HCT116 (cell line): ENCODE measurements around the gene YBX3. TPM values are rescaled to one million over a fixed set of nuclear protein-coding genes. Genes with fewer than 3 reads are reported as not detected.

Experiments used
- ATAC-seq: fragments of 200-7000 bp; cut with Tn5 transposase; 2 replicates; pipeline ENCODE4 v1.9.1; 2020; ENCODE audit warnings: mild to moderate bottlenecking, moderate library complexity
- BruUV-seq: library from RNA; stranded (reverse); fragments of 400-500 nt; replicated peaks from 2 replicates; lab custom pipeline; 2021; lab: Mats Ljungman, UMichigan
- CTCF ChIA-PET: fragments of 300-600 bp; sonication (Branson Sonifier 250); formaldehyde crosslinking; loops from one replicate; lab custom pipeline; 2021; ENCODE audit warnings: antibody characterized with exemption; lab: Charles Lee
- POLR2A ChIA-PET: fragments of 300-600, 350-600 bp; sonication (Branson Sonifier 250); formaldehyde crosslinking; loops from one replicate; lab custom pipeline; 2021; ENCODE audit warnings: antibody characterized with exemption; lab: Charles Lee
- RAD21 ChIA-PET, 2 experiments: fragments of 300-600 bp; sonication (Branson Sonifier 250); formaldehyde crosslinking; loops; one replicate each; lab custom pipeline; 2023; ENCODE audit warnings: low total read pairs in 2 of 2; ENCODE audit not compliant: uncharacterized antibody in 2 of 2, unreplicated experiment in 2 of 2, low non-redundant PET in 1 of 2; lab: Charles Lee
- DNase-seq: peaks from one replicate; pipeline ENCODE4 v3.0.0-alpha.2; 2010; ENCODE audit warnings: low read depth, low spot score
- H2AFZ ChIP-seq: fragments of 200-600 bp; shearing (Covaris generic), sonication (generic); 2 replicates; pipeline ENCODE4 v1.6.1; 2017; ENCODE audit warnings: low read depth, mixed run types, mixed read lengths, antibody characterized with exemption, low read length; ENCODE audit not compliant: poor library complexity, severe bottlenecking
- H3K27ac ChIP-seq: 2 replicates; pipeline ENCODE4 v1.5.1; 2012; ENCODE audit warnings: low read depth, low read length
- H3K27me3 ChIP-seq: fragments of 200-600 bp; sonication (generic); 2 replicates; pipeline ENCODE4 v1.6.1; 2016; ENCODE audit warnings: mixed run types, low read length, mixed read lengths; ENCODE audit not compliant: insufficient read depth
- H3K36me3 ChIP-seq, 2 experiments: fragments of 200-500 bp in 1 of 2; fragments of 200-600 bp in 1 of 2; sonication (Bioruptor generic) in 1 of 2; sonication (generic) in 1 of 2; 2 replicates each; pipeline versions ENCODE4 v1.5.1 to v1.6.1; 2014 to 2016; ENCODE audit warnings: low read length in 2 of 2, inconsistent platforms in 1 of 2, mixed read lengths in 1 of 2, mixed run types in 1 of 2; ENCODE audit not compliant: insufficient read depth in 2 of 2, control insufficient read depth in 1 of 2
- H3K4me1 ChIP-seq, 2 experiments: fragments of 200-600 bp in 1 of 2; sonication (generic) in 1 of 2; 2 replicates each; pipeline versions ENCODE4 v1.5.1 to v1.6.1; 2012 to 2017; ENCODE audit warnings: low read length in 2 of 2, inconsistent platforms in 1 of 2, mild to moderate bottlenecking in 1 of 2, mixed read lengths in 1 of 2, mixed run types in 1 of 2, moderate library complexity in 1 of 2; ENCODE audit not compliant: insufficient read depth in 2 of 2, control insufficient read depth in 1 of 2
- H3K4me2 ChIP-seq: fragments of 200-600 bp; sonication (generic); 2 replicates; pipeline ENCODE4 v1.6.1; 2017; ENCODE audit warnings: mixed run types, low read length, mixed read lengths
- H3K4me3 ChIP-seq, 2 experiments: fragments of 200-600 bp in 1 of 2; sonication (generic) in 1 of 2; replicated peaks in 1 of 2; 2 replicates each; pipeline ENCODE4 v1.5.1; 2011 to 2016; ENCODE audit warnings: low read length in 2 of 2, control low read depth in 1 of 2, low read depth in 1 of 2, mild to moderate bottlenecking in 1 of 2, mixed read lengths in 1 of 2, mixed run types in 1 of 2
- H3K79me2 ChIP-seq: fragments of 200-600 bp; sonication (generic); 2 replicates; pipeline ENCODE4 v1.6.1; 2017; ENCODE audit warnings: mild to moderate bottlenecking, mixed run types, low read length, moderate library complexity, mixed read lengths; ENCODE audit not compliant: insufficient read depth
- H3K9ac ChIP-seq: fragments of 200-600 bp; sonication (generic); 2 replicates; pipeline ENCODE4 v1.6.1; 2016; ENCODE audit warnings: low read length, mixed read lengths
- H3K9me2 ChIP-seq: fragments of 200-600 bp; sonication (generic), shearing (Covaris generic); 2 replicates; pipeline ENCODE4 v1.6.1; 2017; ENCODE audit warnings: mixed run types, mild to moderate bottlenecking, moderate library complexity; ENCODE audit not compliant: insufficient read depth
- H3K9me3 ChIP-seq, 2 experiments: fragments of 200-500 bp in 1 of 2; fragments of 200-600 bp in 1 of 2; sonication (Bioruptor generic) in 1 of 2; sonication (generic) in 1 of 2; 2 replicates each; pipeline ENCODE4 v1.6.1; 2014 to 2017; ENCODE audit warnings: low read length in 2 of 2, mixed read lengths in 2 of 2, inconsistent platforms in 1 of 2, low read depth in 1 of 2, mild to moderate bottlenecking in 1 of 2, mixed run types in 1 of 2, moderate library complexity in 1 of 2; ENCODE audit not compliant: control insufficient read depth in 1 of 2, insufficient read depth in 1 of 2
- H4K20me1 ChIP-seq: fragments of 200-600 bp; sonication (generic), shearing (Covaris generic); 2 replicates; pipeline ENCODE4 v1.6.1; 2017; ENCODE audit warnings: mixed run types, mild to moderate bottlenecking, moderate library complexity; ENCODE audit not compliant: insufficient read depth
- CBX3 ChIP-seq: IDR thresholded peaks from 2 replicates; pipeline ENCODE4 v1.6.1; 2012; ENCODE audit warnings: low read depth
- CEBPB ChIP-seq: IDR thresholded peaks from 2 replicates; pipeline ENCODE4 v1.6.1; 2012; ENCODE audit warnings: low read depth
- EGR1 ChIP-seq: IDR thresholded peaks from 2 replicates; pipeline ENCODE4 v1.6.1; 2012; ENCODE audit warnings: low read depth
- ELF1 ChIP-seq: IDR thresholded peaks from 2 replicates; pipeline ENCODE4 v1.6.1; 2012; ENCODE audit warnings: low read depth, borderline replicate concordance
- EZH2 ChIP-seq: fragments of 200-600 bp; sonication (generic); IDR thresholded peaks from 2 replicates; pipeline ENCODE4 v1.6.1; 2017; ENCODE audit warnings: antibody characterized with exemption, mixed run types
- EZH2phosphoT487 ChIP-seq: fragments of 200-600 bp; IDR thresholded peaks from 2 replicates; pipeline ENCODE4 v1.6.1; 2018; ENCODE audit warnings: antibody characterized with exemption, borderline replicate concordance
- POLR2A ChIP-seq: IDR thresholded peaks from 2 replicates; pipeline ENCODE4 v1.7.0; 2011; ENCODE audit warnings: borderline replicate concordance; ENCODE audit not compliant: insufficient read depth, insufficient read length; ENCODE audit errors: extremely low read depth
- POLR2AphosphoS5 ChIP-seq: IDR thresholded peaks from 2 replicates; pipeline ENCODE4 v1.6.1; 2011; ENCODE audit warnings: mild to moderate bottlenecking, low read depth, low read length, moderate library complexity
- RAD21 ChIP-seq: IDR thresholded peaks from 2 replicates; pipeline ENCODE4 v1.6.1; 2012; ENCODE audit warnings: low read depth, mild to moderate bottlenecking
- SIN3A ChIP-seq: IDR thresholded peaks from 2 replicates; pipeline ENCODE4 v1.6.1; 2012; ENCODE audit warnings: low read depth
- SP1 ChIP-seq: IDR thresholded peaks from 2 replicates; pipeline ENCODE4 v1.6.1; 2012; ENCODE audit warnings: low read depth
- SRF ChIP-seq: IDR thresholded peaks from 2 replicates; pipeline ENCODE4 v1.6.1; 2012; ENCODE audit warnings: low read depth
- TCF7L2 ChIP-seq: IDR thresholded peaks from 2 replicates; pipeline ENCODE4 v1.7.0; 2011; ENCODE audit warnings: borderline replicate concordance, inconsistent platforms; ENCODE audit not compliant: insufficient read depth, insufficient read length; ENCODE audit errors: extremely low read depth
- YY1 ChIP-seq: IDR thresholded peaks from 2 replicates; pipeline ENCODE4 v1.6.1; 2011; ENCODE audit warnings: low read length, low read depth, moderate library complexity, mild to moderate bottlenecking; ENCODE audit not compliant: insufficient replicate concordance; ENCODE audit errors: extremely low read depth
- intact Hi-C: fragments of 100-400 bp; cut with micrococcal nuclease; formaldehyde crosslinking; loops from 2 replicates; pipeline ENCODE4 v1.10.0; 2022
- total RNA-seq: library from RNA; stranded (reverse); gene quantifications from one replicate; pipeline ENCODE4 v1.2.1, GENCODE V29; 2021; ENCODE audit not compliant: unreplicated experiment
- TF ChIP-seq, protein P1 (sequence below): IDR thresholded peaks from 2 replicates; pipeline ENCODE4 v1.6.1; 2012
- TF ChIP-seq, protein P2 (sequence below), 3 experiments: fragments of 200-600 bp in 1 of 3; sonication (generic) in 1 of 3; IDR thresholded peaks in 2 of 3; conservative IDR thresholded peaks in 1 of 3; 2 replicates each; pipeline ENCODE4 v1.5.1; 2012 to 2017; ENCODE audit warnings: low read depth in 2 of 3, low read length in 2 of 3, antibody characterized with exemption in 1 of 3, borderline replicate concordance in 1 of 3, control low read depth in 1 of 3, mild to moderate bottlenecking in 1 of 3, mixed read lengths in 1 of 3, mixed run types in 1 of 3, moderate library complexity in 1 of 3; ENCODE audit not compliant: insufficient read depth in 1 of 3
- TF ChIP-seq, protein P3 (sequence below): IDR thresholded peaks from 2 replicates; pipeline ENCODE4 v1.6.1; 2012; ENCODE audit warnings: low read depth
- TF ChIP-seq, protein P4 (sequence below): IDR thresholded peaks from 2 replicates; pipeline ENCODE4 v1.6.1; 2012

YBX3 gene
- total RNA-seq, 1 experiment from 2014 or later, result 419 TPM

DNA sequence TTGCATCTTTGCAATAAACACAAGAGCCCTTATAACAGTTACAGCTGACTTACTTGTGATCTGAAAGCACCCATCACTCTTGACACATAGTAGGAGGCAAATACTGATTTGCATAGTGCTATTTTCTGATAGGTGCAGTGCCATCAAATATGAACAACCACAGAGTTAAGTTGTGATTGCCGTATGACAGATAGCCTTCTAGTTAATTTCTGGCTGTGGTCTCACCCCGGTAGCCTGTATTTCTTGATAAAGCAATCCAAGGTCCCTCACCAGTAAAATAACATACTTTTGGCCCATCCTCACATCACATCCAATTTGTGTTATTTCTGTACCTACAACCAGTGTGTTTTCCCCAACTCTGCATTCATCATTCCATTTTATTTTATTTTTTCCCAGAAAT lies 26.0 kb downstream of the YBX3 start:
- RAD21 ChIA-PET, result no interaction called here
- intact Hi-C loops, result no loop called here
- Histone ChIP-seq H3K4me1 (no peaks in the 10 kb centered on the region), H3K79me2 (peaks cover 29% of the 10 kb centered on the region), H3K27me3 (no peaks in the 10 kb centered on the region), H3K4me3 (no peak overlapping the region), H4K20me1 (peaks cover 5% of the 10 kb centered on the region), H3K4me2 (no peak overlapping the region), H2AFZ (no peak overlapping the region), H3K9me2 (no peaks in the 10 kb centered on the region), H3K9ac (no peak overlapping the region), H3K27ac (no peak overlapping the region)
- BruUV-seq, result no TSS peak
- ATAC-seq, result no peak
- CTCF ChIA-PET, result interaction anchor here (1.1 to 1.2 kb wide), 2 partner anchors 15 to 53 kb away, joined by 3 read pairs; no protein-coding TSS in a partner anchor
- TF ChIP-seq, protein P1, sequence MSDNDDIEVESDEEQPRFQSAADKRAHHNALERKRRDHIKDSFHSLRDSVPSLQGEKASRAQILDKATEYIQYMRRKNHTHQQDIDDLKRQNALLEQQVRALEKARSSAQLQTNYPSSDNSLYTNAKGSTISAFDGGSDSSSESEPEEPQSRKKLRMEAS, result no peak
- TF ChIP-seq RAD21 (no peak), CEBPB (no peak), TCF7L2 (no peak), POLR2AphosphoS5 (no peak), EZH2phosphoT487 (no peak), ELF1 (no peak), POLR2A (no peak), YY1 (no peak), SRF (no peak), EZH2 (no peak), SIN3A (no peak), SP1 (no peak), EGR1 (no peak), CBX3 (no peak)
- TF ChIP-seq, protein P2, sequence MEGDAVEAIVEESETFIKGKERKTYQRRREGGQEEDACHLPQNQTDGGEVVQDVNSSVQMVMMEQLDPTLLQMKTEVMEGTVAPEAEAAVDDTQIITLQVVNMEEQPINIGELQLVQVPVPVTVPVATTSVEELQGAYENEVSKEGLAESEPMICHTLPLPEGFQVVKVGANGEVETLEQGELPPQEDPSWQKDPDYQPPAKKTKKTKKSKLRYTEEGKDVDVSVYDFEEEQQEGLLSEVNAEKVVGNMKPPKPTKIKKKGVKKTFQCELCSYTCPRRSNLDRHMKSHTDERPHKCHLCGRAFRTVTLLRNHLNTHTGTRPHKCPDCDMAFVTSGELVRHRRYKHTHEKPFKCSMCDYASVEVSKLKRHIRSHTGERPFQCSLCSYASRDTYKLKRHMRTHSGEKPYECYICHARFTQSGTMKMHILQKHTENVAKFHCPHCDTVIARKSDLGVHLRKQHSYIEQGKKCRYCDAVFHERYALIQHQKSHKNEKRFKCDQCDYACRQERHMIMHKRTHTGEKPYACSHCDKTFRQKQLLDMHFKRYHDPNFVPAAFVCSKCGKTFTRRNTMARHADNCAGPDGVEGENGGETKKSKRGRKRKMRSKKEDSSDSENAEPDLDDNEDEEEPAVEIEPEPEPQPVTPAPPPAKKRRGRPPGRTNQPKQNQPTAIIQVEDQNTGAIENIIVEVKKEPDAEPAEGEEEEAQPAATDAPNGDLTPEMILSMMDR (IDR thresholded peaks at IDR 0.05 in 2 of 3, conservative IDR thresholded peaks at IDR 0.05 in 1 of 3; ENCODE audit: borderline replicate concordance in 1 of 3, insufficient read depth in 1 of 3, low read depth in 2 of 3, low read length in 2 of 3), result no peak
- TF ChIP-seq, protein P3, sequence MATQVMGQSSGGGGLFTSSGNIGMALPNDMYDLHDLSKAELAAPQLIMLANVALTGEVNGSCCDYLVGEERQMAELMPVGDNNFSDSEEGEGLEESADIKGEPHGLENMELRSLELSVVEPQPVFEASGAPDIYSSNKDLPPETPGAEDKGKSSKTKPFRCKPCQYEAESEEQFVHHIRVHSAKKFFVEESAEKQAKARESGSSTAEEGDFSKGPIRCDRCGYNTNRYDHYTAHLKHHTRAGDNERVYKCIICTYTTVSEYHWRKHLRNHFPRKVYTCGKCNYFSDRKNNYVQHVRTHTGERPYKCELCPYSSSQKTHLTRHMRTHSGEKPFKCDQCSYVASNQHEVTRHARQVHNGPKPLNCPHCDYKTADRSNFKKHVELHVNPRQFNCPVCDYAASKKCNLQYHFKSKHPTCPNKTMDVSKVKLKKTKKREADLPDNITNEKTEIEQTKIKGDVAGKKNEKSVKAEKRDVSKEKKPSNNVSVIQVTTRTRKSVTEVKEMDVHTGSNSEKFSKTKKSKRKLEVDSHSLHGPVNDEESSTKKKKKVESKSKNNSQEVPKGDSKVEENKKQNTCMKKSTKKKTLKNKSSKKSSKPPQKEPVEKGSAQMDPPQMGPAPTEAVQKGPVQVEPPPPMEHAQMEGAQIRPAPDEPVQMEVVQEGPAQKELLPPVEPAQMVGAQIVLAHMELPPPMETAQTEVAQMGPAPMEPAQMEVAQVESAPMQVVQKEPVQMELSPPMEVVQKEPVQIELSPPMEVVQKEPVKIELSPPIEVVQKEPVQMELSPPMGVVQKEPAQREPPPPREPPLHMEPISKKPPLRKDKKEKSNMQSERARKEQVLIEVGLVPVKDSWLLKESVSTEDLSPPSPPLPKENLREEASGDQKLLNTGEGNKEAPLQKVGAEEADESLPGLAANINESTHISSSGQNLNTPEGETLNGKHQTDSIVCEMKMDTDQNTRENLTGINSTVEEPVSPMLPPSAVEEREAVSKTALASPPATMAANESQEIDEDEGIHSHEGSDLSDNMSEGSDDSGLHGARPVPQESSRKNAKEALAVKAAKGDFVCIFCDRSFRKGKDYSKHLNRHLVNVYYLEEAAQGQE, result no peak
- TF ChIP-seq, protein P4, sequence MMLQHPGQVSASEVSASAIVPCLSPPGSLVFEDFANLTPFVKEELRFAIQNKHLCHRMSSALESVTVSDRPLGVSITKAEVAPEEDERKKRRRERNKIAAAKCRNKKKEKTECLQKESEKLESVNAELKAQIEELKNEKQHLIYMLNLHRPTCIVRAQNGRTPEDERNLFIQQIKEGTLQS, result no peak
- TF ChIP-seq, all 23 proteins: peak for 0
- H3K9me3 ChIP-seq, result no peaks in the 10 kb centered on the region
- DNase-seq, result no peak
- peaks cover 44 to 48% of the 10 kb centered on the region in 2 experiments for H3K36me3 ChIP-seq
- POLR2A ChIA-PET, result no interaction called here
